Neural progenitor cell (in vitro differentiated cells): ENCODE measurements around the gene DYNLRB1. TPM values are rescaled to one million over a fixed set of nuclear protein-coding genes. Genes with fewer than 3 reads are reported as not detected.

Source experiments
- DNase-seq: peaks from one replicate; pipeline ENCODE4 v3.0.0-alpha.2; 2016; ENCODE audit warnings: low spot score
- H2AFZ ChIP-seq: fragments of 200-600 bp; sonication (generic); replicated peaks from 2 replicates; pipeline ENCODE4 v1.6.1; 2016; ENCODE audit warnings: antibody characterized with exemption
- H3F3A ChIP-seq: fragments of 200-600 bp; sonication (generic); 2 replicates; pipeline ENCODE4 v1.6.1; 2016; ENCODE audit warnings: antibody characterized with exemption, low read depth
- H3K27ac ChIP-seq: fragments of 200-600 bp; sonication (generic); 2 replicates; pipeline ENCODE4 v1.5.1; 2016; ENCODE audit warnings: mild to moderate bottlenecking
- H3K27me3 ChIP-seq: fragments of 200-600 bp; sonication (generic); 2 replicates; pipeline ENCODE4 v1.6.1; 2016; ENCODE audit warnings: mild to moderate bottlenecking, moderate library complexity
- H3K36me3 ChIP-seq: fragments of 200-600 bp; sonication (generic); 2 replicates; pipeline ENCODE4 v1.5.1; 2016
- H3K4me1 ChIP-seq: fragments of 200-600 bp; sonication (generic); 2 replicates; pipeline ENCODE4 v1.6.1; 2016; ENCODE audit warnings: mixed run types
- H3K4me2 ChIP-seq: fragments of 200-600 bp; sonication (generic); 2 replicates; pipeline ENCODE4 v1.6.1; 2016
- H3K4me3 ChIP-seq: fragments of 200-600 bp; sonication (generic); 2 replicates; pipeline ENCODE4 v1.5.1; 2016
- H3K79me2 ChIP-seq: fragments of 200-600 bp; sonication (generic); 2 replicates; pipeline ENCODE4 v1.6.1; 2016; ENCODE audit warnings: low read depth
- H3K9ac ChIP-seq: fragments of 200-600 bp; sonication (generic); 2 replicates; pipeline ENCODE4 v1.6.1; 2016
- H3K9me3 ChIP-seq: fragments of 200-600 bp; sonication (generic); 2 replicates; pipeline ENCODE4 v1.5.1; 2016; ENCODE audit warnings: low read depth
- H4K20me1 ChIP-seq: fragments of 200-600 bp; sonication (generic); 2 replicates; pipeline ENCODE4 v1.6.1; 2016; ENCODE audit warnings: low read depth
- H3K27ac Mint-ChIP-seq: 3 replicates; pipeline ENCODE4 v1.8.0; 2021; ENCODE audit warnings: mixed read lengths
- H3K27me3 Mint-ChIP-seq: 2 replicates; pipeline ENCODE4 v1.8.0; 2022; ENCODE audit warnings: low read depth, mild to moderate bottlenecking, inconsistent platforms, moderate library complexity, mixed read lengths; ENCODE audit not compliant: insufficient read depth
- H3K36me3 Mint-ChIP-seq: 3 replicates; pipeline ENCODE4 v1.8.0; 2021; ENCODE audit warnings: mixed read lengths
- H3K4me1 Mint-ChIP-seq: 3 replicates; pipeline ENCODE4 v1.8.0; 2021; ENCODE audit warnings: mixed read lengths
- H3K4me3 Mint-ChIP-seq: 3 replicates; pipeline ENCODE4 v1.8.0; 2021; ENCODE audit warnings: mild to moderate bottlenecking, moderate library complexity, mixed read lengths
- H3K9me3 Mint-ChIP-seq: 3 replicates; pipeline ENCODE4 v1.8.0; 2020; ENCODE audit warnings: mixed read lengths
- CTCF ChIP-seq: fragments of 200-600 bp; sonication (generic); IDR thresholded peaks from 2 replicates; pipeline ENCODE4 v1.5.1; 2017; ENCODE audit warnings: antibody characterized with exemption, mild to moderate bottlenecking
- EZH2 ChIP-seq: fragments of 200-600 bp; sonication (generic); IDR thresholded peaks from 2 replicates; pipeline ENCODE4 v1.6.1; 2017; ENCODE audit warnings: antibody characterized with exemption, mild to moderate bottlenecking, moderate library complexity
- EZH2phosphoT487 ChIP-seq: fragments of 200-600 bp; sonication (generic); IDR thresholded peaks from 2 replicates; pipeline ENCODE4 v1.6.1; 2017; ENCODE audit warnings: antibody characterized with exemption
- total RNA-seq: library from RNA; depleted of rRNA; stranded (reverse); fragments of >200 nt; gene quantifications from 2 replicates; pipeline ENCODE4 v1.2.3, GENCODE V29; 2015; ENCODE audit warnings: low replicate concordance

The DYNLRB1 gene
- total RNA-seq, 1 donor from 2014 or later: 73.1 TPM

GRCh38 chr20:34485068-34485634, 31.1 kb upstream of the DYNLRB1 start:
- no peaks in the 10 kb centered on the region for H3K4me1 ChIP-seq
- Mint-ChIP-seq H3K27ac (no peak overlapping the region), H3K9me3 (peaks cover 17% of the 10 kb centered on the region), H3K27me3 (peaks cover 2% of the 10 kb centered on the region), H3K4me3 (no peak overlapping the region), H3K36me3 (peaks cover 53% of the 10 kb centered on the region), H3K4me1 (no peaks in the 10 kb centered on the region)
- H4K20me1 ChIP-seq: no peaks in the 10 kb centered on the region
- H3K9me3 ChIP-seq: no peaks in the 10 kb centered on the region
- no peak overlapping the region for H2AFZ ChIP-seq
- no peak overlapping the region for H3K4me3 ChIP-seq
- no peak overlapping the region for H3K27ac ChIP-seq
- no peaks in the 10 kb centered on the region for H3K79me2 ChIP-seq
- H3K27me3 ChIP-seq: no peaks in the 10 kb centered on the region
- TF ChIP-seq CTCF (no peak), EZH2 (no peak), EZH2phosphoT487 (no peak)
- no peak overlapping the region for H3K4me2 ChIP-seq
- no peak overlapping the region for H3K9ac ChIP-seq
- no peaks in the 10 kb centered on the region for H3F3A ChIP-seq
- peaks cover 23% of the 10 kb centered on the region for H3K36me3 ChIP-seq
- DNase-seq: no peak

GRCh38 chr20:34491226-34491931, 24.8 kb upstream of the DYNLRB1 start:
- peaks cover 42% of the 10 kb centered on the region for H3K36me3 Mint-ChIP-seq
- Histone ChIP-seq H3K4me1 (no peaks in the 10 kb centered on the region), H3K4me3 (no peak overlapping the region), H3F3A (no peaks in the 10 kb centered on the region), H3K4me2 (no peak overlapping the region), H3K27ac (no peak overlapping the region), H4K20me1 (no peaks in the 10 kb centered on the region), H3K9me3 (no peaks in the 10 kb centered on the region), H3K36me3 (peaks cover 27% of the 10 kb centered on the region), H2AFZ (no peak overlapping the region), H3K27me3 (no peaks in the 10 kb centered on the region), H3K79me2 (peaks cover 4% of the 10 kb centered on the region), H3K9ac (no peak overlapping the region)
- no peak overlapping the region for H3K4me3 Mint-ChIP-seq
- no peak for DNase-seq
- TF ChIP-seq CTCF (no peak), EZH2phosphoT487 (no peak), EZH2 (no peak)
- peaks cover 4% of the 10 kb centered on the region for H3K9me3 Mint-ChIP-seq
- H3K4me1 Mint-ChIP-seq: no peaks in the 10 kb centered on the region
- H3K27me3 Mint-ChIP-seq: no peaks in the 10 kb centered on the region
- H3K27ac Mint-ChIP-seq: no peak overlapping the region

GRCh38 chr20:34491932-34492509, 24.2 kb upstream of the DYNLRB1 start:
- peaks cover 45% of the 10 kb centered on the region for H3K36me3 Mint-ChIP-seq
- TF ChIP-seq EZH2: no peak
- TF ChIP-seq EZH2phosphoT487: no peak
- no peak for TF ChIP-seq CTCF
- no peaks in the 10 kb centered on the region for H3K4me1 Mint-ChIP-seq
- Histone ChIP-seq H3K4me3 (no peak overlapping the region), H3K27ac (no peak overlapping the region), H3K4me1 (no peaks in the 10 kb centered on the region), H3K36me3 (peaks cover 27% of the 10 kb centered on the region), H3F3A (no peaks in the 10 kb centered on the region), H4K20me1 (no peaks in the 10 kb centered on the region), H3K79me2 (peaks cover 4% of the 10 kb centered on the region), H2AFZ (no peak overlapping the region), H3K9ac (no peak overlapping the region), H3K4me2 (no peak overlapping the region), H3K27me3 (no peaks in the 10 kb centered on the region), H3K9me3 (no peaks in the 10 kb centered on the region)
- no peak overlapping the region for H3K27ac Mint-ChIP-seq
- H3K9me3 Mint-ChIP-seq: peaks cover 4% of the 10 kb centered on the region
- H3K27me3 Mint-ChIP-seq: no peaks in the 10 kb centered on the region
- H3K4me3 Mint-ChIP-seq: no peak overlapping the region
- no peak for DNase-seq
